ENCODE measurements around the gene TBC1D22A. TPM values are rescaled to one million over a fixed set of nuclear protein-coding genes. Genes with fewer than 3 reads are reported as not detected.

The TBC1D22A gene
- total RNA-seq, 1 experiment from 2014 or later = 20.9 TPM

DNA sequence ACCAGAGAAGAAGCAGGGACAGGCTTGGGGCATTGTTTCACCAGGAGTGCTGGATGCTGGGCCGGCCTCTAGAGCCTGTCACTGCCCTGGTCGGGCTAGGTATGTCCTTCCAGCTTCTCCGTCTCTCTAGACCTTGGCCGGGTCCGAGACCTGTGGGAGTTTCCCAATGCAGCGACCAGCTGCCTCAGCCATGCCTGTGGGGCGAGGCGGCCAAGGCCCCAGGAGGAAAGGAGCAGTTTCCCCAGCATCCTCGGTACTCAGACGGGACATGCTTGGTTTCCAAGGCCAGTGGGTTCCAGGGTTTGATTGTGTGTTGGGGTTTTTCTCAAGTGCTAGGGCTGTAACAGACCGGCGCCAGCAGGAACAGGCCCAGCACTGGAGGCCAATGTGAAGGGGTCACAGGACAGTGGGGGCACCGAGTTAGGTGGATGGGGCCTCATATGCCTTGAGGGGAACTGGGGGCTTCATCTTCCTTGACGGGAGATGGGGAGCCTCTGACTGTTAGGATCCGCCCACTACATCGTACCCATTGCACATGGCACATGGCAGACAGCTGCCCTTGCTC, 339.0 kb downstream of the TBC1D22A start:
- CTCF ChIA-PET = no interaction called here
- Histone ChIP-seq H3K4me3 (replicated peaks in 1 of 2; ENCODE audit: low read depth in 1 of 2, low read length in 2 of 2) (no peak overlapping the region), H4K20me1 (ENCODE audit: insufficient read depth) (no peaks in the 10 kb centered on the region), H3K27ac (ENCODE audit: low read depth, low read length) (no peak overlapping the region), H3K9ac (ENCODE audit: low read length) (no peak overlapping the region), H3K4me2 (ENCODE audit: low read length) (no peak overlapping the region), H3K27me3 (ENCODE audit: insufficient read depth, low read length) (no peaks in the 10 kb centered on the region), H3K36me3 (ENCODE audit: control insufficient read depth in 1 of 2, insufficient read depth in 2 of 2, low read length in 2 of 2) (no peaks in the 10 kb centered on the region), H3K4me1 (ENCODE audit: control insufficient read depth in 1 of 2, insufficient read depth in 2 of 2, low read length in 2 of 2) (peaks cover 0 to 1% of the 10 kb centered on the region in 2 experiments; a peak in 2 of 4 replicates), H3K9me2 (ENCODE audit: insufficient read depth) (no peaks in the 10 kb centered on the region), H3K9me3 (ENCODE audit: control insufficient read depth in 1 of 2, insufficient read depth in 1 of 2, low read depth in 1 of 2, low read length in 2 of 2) (no peaks in the 10 kb centered on the region), H3K79me2 (ENCODE audit: insufficient read depth, low read length) (no peaks in the 10 kb centered on the region), H2AFZ (ENCODE audit: low read depth, low read length, poor library complexity, severe bottlenecking) (no peak overlapping the region)
- POLR2A ChIA-PET = no interaction called here
- ATAC-seq = no peak
- no peak for TF ChIP-seq FOSL1 (IDR thresholded peaks at IDR 0.05; ENCODE audit: low read depth)
- TF ChIP-seq CTCF (IDR thresholded peaks at IDR 0.05 in 2 of 3, conservative IDR thresholded peaks at IDR 0.05 in 1 of 3; ENCODE audit: borderline replicate concordance in 1 of 3, insufficient read depth in 1 of 3, low read depth in 2 of 3, low read length in 2 of 3) = no peak
- no peak for TF ChIP-seq EGR1 (IDR thresholded peaks at IDR 0.05; ENCODE audit: low read depth)
- TF ChIP-seq POLR2AphosphoS5 (IDR thresholded peaks at IDR 0.05; ENCODE audit: low read depth, low read length) = no peak
- no peak for TF ChIP-seq YY1 (IDR thresholded peaks at IDR 0.05; ENCODE audit: extremely low read depth, insufficient replicate concordance, low read depth, low read length)
- no peak for TF ChIP-seq ATF3 (IDR thresholded peaks at IDR 0.05)
- intact Hi-C loops (cut with micrococcal nuclease) = no loop called here
- DNase-seq (ENCODE audit: low read depth, low spot score) = no peak
- RAD21 ChIA-PET (ENCODE audit: low non-redundant PET in 1 of 2, low total read pairs in 2 of 2, uncharacterized antibody in 2 of 2, unreplicated experiment in 2 of 2) = no interaction called here
- BruUV-seq (replicated peaks) = no TSS peak

DNA sequence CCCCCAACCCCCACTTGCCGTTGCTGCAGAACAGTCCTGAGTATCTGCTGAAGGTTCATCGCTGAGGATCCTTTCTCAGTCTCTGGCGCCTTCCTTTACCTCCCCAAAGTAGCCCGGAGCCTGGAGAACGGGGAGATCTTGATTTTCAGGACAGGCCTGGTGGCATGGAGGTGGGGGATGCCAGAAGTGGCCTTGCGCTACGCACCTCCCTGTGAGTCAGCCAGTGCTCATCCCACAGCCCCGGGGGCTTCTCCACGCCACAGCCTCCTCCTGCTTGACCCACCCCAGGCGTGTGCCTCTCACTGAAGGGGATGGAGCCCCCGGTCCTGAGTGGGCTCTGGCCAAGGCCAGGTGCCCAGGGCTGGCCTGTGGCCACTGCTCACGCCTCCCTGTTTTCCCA, 339.6 kb downstream of the TBC1D22A start:
- CTCF ChIA-PET = no interaction called here
- POLR2A ChIA-PET = no interaction called here
- H3K27ac ChIP-seq (ENCODE audit: low read depth, low read length) = no peak overlapping the region
- H3K4me1 ChIP-seq (ENCODE audit: control insufficient read depth in 1 of 2, insufficient read depth in 2 of 2, low read length in 2 of 2) = peaks cover 2 to 8% of the 10 kb centered on the region in 2 experiments; a peak in 3 of 4 replicates
- H3K4me3 ChIP-seq (replicated peaks in 1 of 2; ENCODE audit: low read depth in 1 of 2, low read length in 2 of 2) = no peak overlapping the region
- H4K20me1 ChIP-seq (ENCODE audit: insufficient read depth) = no peaks in the 10 kb centered on the region
- RAD21 ChIA-PET (ENCODE audit: low non-redundant PET in 1 of 2, low total read pairs in 2 of 2, uncharacterized antibody in 2 of 2, unreplicated experiment in 2 of 2) = no interaction called here
- H3K4me2 ChIP-seq (ENCODE audit: low read length) = no peak overlapping the region
- no peaks in the 10 kb centered on the region for H3K9me3 ChIP-seq (ENCODE audit: control insufficient read depth in 1 of 2, insufficient read depth in 1 of 2, low read depth in 1 of 2, low read length in 2 of 2)
- no peak overlapping the region for H3K9ac ChIP-seq (ENCODE audit: low read length)
- H3K79me2 ChIP-seq (ENCODE audit: insufficient read depth, low read length) = no peaks in the 10 kb centered on the region
- DNase-seq (ENCODE audit: low read depth, low spot score) = no peak
- no peak overlapping the region for H2AFZ ChIP-seq (ENCODE audit: low read depth, low read length, poor library complexity, severe bottlenecking)
- H3K36me3 ChIP-seq (ENCODE audit: control insufficient read depth in 1 of 2, insufficient read depth in 2 of 2, low read length in 2 of 2) = no peaks in the 10 kb centered on the region
- intact Hi-C loops (cut with micrococcal nuclease) = no loop called here
- no peaks in the 10 kb centered on the region for H3K27me3 ChIP-seq (ENCODE audit: insufficient read depth, low read length)
- TF ChIP-seq EGR1 (IDR thresholded peaks at IDR 0.05; ENCODE audit: low read depth) (no peak), POLR2A (IDR thresholded peaks at IDR 0.05; ENCODE audit: borderline replicate concordance, extremely low read depth, insufficient read depth, insufficient read length) (no peak), ELF1 (IDR thresholded peaks at IDR 0.05; ENCODE audit: borderline replicate concordance, low read depth) (no peak), JUND (IDR thresholded peaks at IDR 0.05) (no peak), EZH2 (IDR thresholded peaks at IDR 0.05) (no peak), ZNF274 (IDR thresholded peaks at IDR 0.05; ENCODE audit: low read depth, low read length) (no peak)
- TF ChIP-seq, protein P1, sequence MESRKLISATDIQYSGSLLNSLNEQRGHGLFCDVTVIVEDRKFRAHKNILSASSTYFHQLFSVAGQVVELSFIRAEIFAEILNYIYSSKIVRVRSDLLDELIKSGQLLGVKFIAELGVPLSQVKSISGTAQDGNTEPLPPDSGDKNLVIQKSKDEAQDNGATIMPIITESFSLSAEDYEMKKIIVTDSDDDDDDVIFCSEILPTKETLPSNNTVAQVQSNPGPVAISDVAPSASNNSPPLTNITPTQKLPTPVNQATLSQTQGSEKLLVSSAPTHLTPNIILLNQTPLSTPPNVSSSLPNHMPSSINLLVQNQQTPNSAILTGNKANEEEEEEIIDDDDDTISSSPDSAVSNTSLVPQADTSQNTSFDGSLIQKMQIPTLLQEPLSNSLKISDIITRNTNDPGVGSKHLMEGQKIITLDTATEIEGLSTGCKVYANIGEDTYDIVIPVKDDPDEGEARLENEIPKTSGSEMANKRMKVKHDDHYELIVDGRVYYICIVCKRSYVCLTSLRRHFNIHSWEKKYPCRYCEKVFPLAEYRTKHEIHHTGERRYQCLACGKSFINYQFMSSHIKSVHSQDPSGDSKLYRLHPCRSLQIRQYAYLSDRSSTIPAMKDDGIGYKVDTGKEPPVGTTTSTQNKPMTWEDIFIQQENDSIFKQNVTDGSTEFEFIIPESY (IDR thresholded peaks at IDR 0.05; ENCODE audit: extremely low read depth, insufficient replicate concordance, low read length) = no peak
- no peaks in the 10 kb centered on the region for H3K9me2 ChIP-seq (ENCODE audit: insufficient read depth)
- no TSS peak for BruUV-seq (replicated peaks)
- ATAC-seq = no peak
